ENCODE results near the gene SCARF1.

Gene SCARF1

GRCh38 chr17:1643293-1643998 is 2.1 kb downstream of the SCARF1 start:
- no peak for TF ChIP-seq POLR2A (IDR thresholded peaks at IDR 0.05; ENCODE audit: extremely low read depth, insufficient read length)
- TF ChIP-seq MYC (IDR thresholded peaks at IDR 0.05; ENCODE audit: low read depth, low read length) = no peak
- no peak for TF ChIP-seq CTCF (IDR thresholded peaks at IDR 0.05; ENCODE audit: low read depth, low read length)
- no peak overlapping the region for H3K4me3 ChIP-seq (ENCODE audit: low read depth, low read length)
- peak; percentile 57 for DNase-seq (ENCODE audit: low read depth)

GRCh38 chr17:1641065-1641403 is 4.5 kb downstream of the SCARF1 start:
- TF ChIP-seq MAX (IDR thresholded peaks at IDR 0.05; ENCODE audit: low read depth, low read length) (no peak), MYC (IDR thresholded peaks at IDR 0.05; ENCODE audit: low read depth, low read length) (no peak), POLR2A (IDR thresholded peaks at IDR 0.05; ENCODE audit: extremely low read depth, insufficient read length) (no peak), CTCF (IDR thresholded peaks at IDR 0.05; ENCODE audit: low read depth, low read length) (no peak)
- DNase-seq (ENCODE audit: low read depth) = no peak
- no peak overlapping the region for H3K4me3 ChIP-seq (ENCODE audit: low read depth, low read length)

GRCh38 chr17:1640329-1641064 is 5.0 kb downstream of the SCARF1 start:
- DNase-seq (ENCODE audit: low read depth) = no peak
- no peak overlapping the region for H3K4me3 ChIP-seq (ENCODE audit: low read depth, low read length)
- TF ChIP-seq MYC (IDR thresholded peaks at IDR 0.05; ENCODE audit: low read depth, low read length) = no peak
- no peak for TF ChIP-seq CTCF (IDR thresholded peaks at IDR 0.05; ENCODE audit: low read depth, low read length)
- TF ChIP-seq POLR2A (IDR thresholded peaks at IDR 0.05; ENCODE audit: extremely low read depth, insufficient read length) = no peak
- no peak for TF ChIP-seq MAX (IDR thresholded peaks at IDR 0.05; ENCODE audit: low read depth, low read length)

GRCh38 chr17:1639549-1640180 is 5.9 kb downstream of the SCARF1 start:
- TF ChIP-seq CTCF (IDR thresholded peaks at IDR 0.05; ENCODE audit: low read depth, low read length) (no peak), MYC (IDR thresholded peaks at IDR 0.05; ENCODE audit: low read depth, low read length) (no peak), MAX (IDR thresholded peaks at IDR 0.05; ENCODE audit: low read depth, low read length) (no peak)
- DNase-seq (ENCODE audit: low read depth) = no peak

GRCh38 chr17:1638624-1639300 is 6.8 kb downstream of the SCARF1 start:
- TF ChIP-seq CTCF (IDR thresholded peaks at IDR 0.05; ENCODE audit: low read depth, low read length) = no peak
- no peak for TF ChIP-seq MAX (IDR thresholded peaks at IDR 0.05; ENCODE audit: low read depth, low read length)
- no peak for TF ChIP-seq POLR2A (IDR thresholded peaks at IDR 0.05; ENCODE audit: extremely low read depth, insufficient read length)
- no peak for TF ChIP-seq MYC (IDR thresholded peaks at IDR 0.05; ENCODE audit: low read depth, low read length)
- no peak for DNase-seq (ENCODE audit: low read depth)
- no peak overlapping the region for H3K4me3 ChIP-seq (ENCODE audit: low read depth, low read length)

More at GRCh38 chr17:1639549-1640180, 5.9 kb downstream of the SCARF1 start:
- no peak overlapping the region for H3K4me3 ChIP-seq (ENCODE audit: low read depth, low read length)

Data from NB4 (cell line).